SU-DHL-6 (cell line): ENCODE results near the gene DOCK3.
"Not testable (repeated sequence)": the region's sequence is repeated elsewhere in the genome, so short reads cannot be mapped to it uniquely, and the experiment has no call there.

Experiments
- H2AFZ ChIP-seq: fragments of 200-600 bp; sonication (generic); 2 replicates; pipeline ENCODE4 v1.6.1; 2014; ENCODE audit warnings: low read depth, mild to moderate bottlenecking, moderate library complexity, mixed read lengths, antibody characterized with exemption, low read length; ENCODE audit not compliant: severe bottlenecking
- H3F3A ChIP-seq: fragments of 200-600 bp; shearing (Covaris generic); 2 replicates; pipeline ENCODE4 v1.6.0; 2016; ENCODE audit warnings: antibody characterized with exemption, mild to moderate bottlenecking; ENCODE audit not compliant: insufficient read depth
- H3K27ac ChIP-seq: fragments of 200-600 bp; sonication (generic); 2 replicates; pipeline ENCODE4 v1.5.1; 2016; ENCODE audit warnings: low read depth, mild to moderate bottlenecking, low read length, moderate library complexity, mixed read lengths
- H3K27me3 ChIP-seq: fragments of 200-600 bp; sonication (generic), shearing (Covaris generic); 2 replicates; pipeline ENCODE4 v1.6.0; 2014; ENCODE audit warnings: mild to moderate bottlenecking, low read length
- H3K36me3 ChIP-seq: fragments of 200-600 bp; sonication (generic); 2 replicates; pipeline ENCODE4 v1.6.1; 2014; ENCODE audit warnings: mild to moderate bottlenecking, low read length, mixed read lengths
- H3K4me2 ChIP-seq: fragments of 300-600, 200-600 bp; shearing (Covaris generic), sonication (generic); 2 replicates; pipeline ENCODE4 v1.6.0; 2014; ENCODE audit warnings: low read length, low read depth, mild to moderate bottlenecking; ENCODE audit not compliant: poor library complexity, severe bottlenecking
- H3K4me3 ChIP-seq: fragments of 200-600 bp; sonication (generic); 2 replicates; pipeline ENCODE4 v1.5.1; 2014; ENCODE audit warnings: antibody characterized with exemption, low read length, mild to moderate bottlenecking, mixed read lengths; ENCODE audit not compliant: insufficient read depth, poor library complexity, severe bottlenecking
- H3K79me2 ChIP-seq: fragments of 200-600 bp; sonication (generic); 2 replicates; pipeline ENCODE4 v1.6.1; 2014; ENCODE audit warnings: mild to moderate bottlenecking, low read length, moderate library complexity; ENCODE audit not compliant: insufficient read depth
- H3K9ac ChIP-seq: fragments of 200-600 bp; sonication (generic); 2 replicates; pipeline ENCODE4 v1.7.0; 2014; ENCODE audit warnings: mild to moderate bottlenecking, low read length
- H3K9me2 ChIP-seq: fragments of 200-600 bp; sonication (generic); replicated peaks from 2 replicates; pipeline ENCODE4 v1.6.1; 2014; ENCODE audit warnings: low read length; ENCODE audit not compliant: insufficient read depth
- H3K9me3 ChIP-seq: fragments of 200-600 bp; sonication (generic); 2 replicates; pipeline ENCODE4 v1.6.1; 2014; ENCODE audit warnings: low read length, mixed read lengths; ENCODE audit not compliant: insufficient read depth
- H4K20me1 ChIP-seq: fragments of 200-600 bp; sonication (generic); 2 replicates; pipeline ENCODE4 v1.6.1; 2014; ENCODE audit warnings: low read depth, mild to moderate bottlenecking, antibody characterized with exemption, low read length, moderate library complexity, mixed read lengths
- CTCF ChIP-seq: fragments of 200-600 bp; sonication (generic); IDR thresholded peaks from one replicate; pipeline ENCODE4 v1.5.1; 2017; ENCODE audit warnings: antibody characterized with exemption, mild to moderate bottlenecking, low read length, moderate library complexity; ENCODE audit not compliant: insufficient read depth, poor library complexity, severe bottlenecking
- EZH2phosphoT487 ChIP-seq: fragments of 200-600 bp; sonication (generic), shearing (Covaris generic); conservative IDR thresholded peaks from 2 replicates; pipeline ENCODE4 v1.6.1; 2018; ENCODE audit warnings: mild to moderate bottlenecking, antibody characterized with exemption, low read length, moderate library complexity, mixed read lengths

The DOCK3 gene

GRCh38 chr3:50819882-50820281 is 145.2 kb downstream of the DOCK3 start:
- Histone ChIP-seq H3K9ac (no peak overlapping the region), H3K9me2 (no peaks in the 10 kb centered on the region), H3K4me2 (no peak overlapping the region), H2AFZ (no peak overlapping the region), H3K9me3 (no peaks in the 10 kb centered on the region), H3K27ac (no peak overlapping the region), H3K79me2 (no peaks in the 10 kb centered on the region), H3K4me3 (no peak overlapping the region), H4K20me1 (no peaks in the 10 kb centered on the region), H3K36me3 (no peaks in the 10 kb centered on the region), H3F3A (no peaks in the 10 kb centered on the region), H3K27me3 (no peaks in the 10 kb centered on the region)
- TF ChIP-seq CTCF (no peak), EZH2phosphoT487 (no peak)

- Histone ChIP-seq H3K4me3 (no peak overlapping the region), H4K20me1 (no peaks in the 10 kb centered on the region), H3F3A (no peaks in the 10 kb centered on the region), H3K27me3 (no peaks in the 10 kb centered on the region), H3K79me2 (no peaks in the 10 kb centered on the region), H2AFZ (no peak overlapping the region), H3K9ac (no peak overlapping the region), H3K4me2 (no peak overlapping the region), H3K9me3 (no peaks in the 10 kb centered on the region), H3K36me3 (no peaks in the 10 kb centered on the region), H3K9me2 (no peaks in the 10 kb centered on the region), H3K27ac (no peak overlapping the region)
- TF ChIP-seq EZH2phosphoT487, result no peak
- TF ChIP-seq CTCF, result no peak
Measured at GRCh38 chr3:50825841-50826240, 151.1 kb downstream of the DOCK3 start.

GRCh38 chr3:50830451-50830850 is 155.7 kb downstream of the DOCK3 start:
- no peak overlapping the region for H2AFZ ChIP-seq
- H3K9me2 ChIP-seq, result no peaks in the 10 kb centered on the region
- no peak overlapping the region for H3K27ac ChIP-seq
- H3K9ac ChIP-seq, result no peak overlapping the region
- no peaks in the 10 kb centered on the region for H4K20me1 ChIP-seq
- H3K4me3 ChIP-seq, result no peak overlapping the region
- H3K79me2 ChIP-seq, result no peaks in the 10 kb centered on the region
- H3K36me3 ChIP-seq, result no peaks in the 10 kb centered on the region
- no peak overlapping the region for H3K4me2 ChIP-seq
- TF ChIP-seq EZH2phosphoT487 (no peak), CTCF (no peak)
- no peaks in the 10 kb centered on the region for H3K27me3 ChIP-seq
- H3K9me3 ChIP-seq, result no peaks in the 10 kb centered on the region
- H3F3A ChIP-seq, result no peaks in the 10 kb centered on the region

- H4K20me1 ChIP-seq, H3K4me3 ChIP-seq, H3K27me3 ChIP-seq, H2AFZ ChIP-seq, H3K9me3 ChIP-seq, H3K79me2 ChIP-seq, H3K9me2 ChIP-seq, H3F3A ChIP-seq, H3K36me3 ChIP-seq, H3K4me2 ChIP-seq, H3K27ac ChIP-seq, H3K9ac ChIP-seq: not testable (repeated sequence)
Measured at GRCh38 chr3:50831009-50831408, 156.3 kb downstream of the DOCK3 start.
